T-cell (primary cell): ENCODE measurements around the gene SREK1. TPM values are rescaled to one million over a fixed set of nuclear protein-coding genes. Genes with fewer than 3 reads are reported as not detected.

Source experiments
- ATAC-seq, 4 experiments: fragments of 200-7000 bp in 3 of 4; fragments of 150-1000 bp in 1 of 4; cut with Tn5 transposase; replicated peaks in 1 of 4; 1 replicate in 3 of 4; 2 replicates in 1 of 4; pipeline ENCODE4 v1.10.0; 2021; ENCODE audit warnings: moderate library complexity in 3 of 4, mild to moderate bottlenecking in 2 of 4, moderate number of reproducible peaks in 1 of 4
- CTCF ChIA-PET, 2 donors: fragments of 300-600 bp; sonication (Branson Sonifier 250); formaldehyde crosslinking; loops; one replicate each; lab custom pipeline; 2022; ENCODE audit warnings: antibody characterized with exemption in 2 of 2; lab: Charles Lee
- POLR2A ChIA-PET, 2 donors: fragments of 300-600 bp; sonication (Branson Sonifier 250); formaldehyde crosslinking; loops; one replicate each; lab custom pipeline; 2022; ENCODE audit warnings: antibody characterized with exemption in 2 of 2; lab: Charles Lee
- DNase-seq, 35 experiments: peaks; one replicate each; pipeline versions ENCODE4 v3.0.0 to v3.0.0-alpha.2; 2013 to 2023
- H3K27ac ChIP-seq: one replicate; pipeline ENCODE4 v1.5.1; 2013; ENCODE audit warnings: low read length
- H3K27me3 ChIP-seq, 2 experiments: replicated peaks in 1 of 2; 1 replicate in 1 of 2; 2 replicates in 1 of 2; pipeline versions ENCODE4 v1.6.1 to v1.7.0; 2013; ENCODE audit warnings: low read length in 1 of 2, mixed read lengths in 1 of 2; ENCODE audit not compliant: control insufficient read depth in 2 of 2, insufficient read depth in 2 of 2; ENCODE audit errors: extremely low read depth in 1 of 2
- H3K36me3 ChIP-seq, 2 donors: 1 replicate in 1 of 2; 2 replicates in 1 of 2; pipeline versions ENCODE4 v1.6.1 to v1.7.0; 2013; ENCODE audit warnings: low read length in 1 of 2; ENCODE audit not compliant: control insufficient read depth in 2 of 2, insufficient read depth in 1 of 2; ENCODE audit errors: extremely low read depth in 1 of 2
- H3K4me1 ChIP-seq, 2 experiments: 1 replicate in 1 of 2; 2 replicates in 1 of 2; pipeline versions ENCODE4 v1.6.1 to v1.7.0; 2013; ENCODE audit warnings: low read length in 2 of 2, mixed read lengths in 1 of 2; ENCODE audit not compliant: insufficient read depth in 2 of 2, control insufficient read depth in 1 of 2; ENCODE audit errors: extremely low read depth in 1 of 2
- H3K4me3 ChIP-seq, 2 donors: 1 replicate in 1 of 2; 2 replicates in 1 of 2; pipeline versions ENCODE4 v1.5.1 to v1.7.0; 2013; ENCODE audit warnings: mild to moderate bottlenecking in 2 of 2, low read length in 1 of 2, moderate library complexity in 1 of 2; ENCODE audit not compliant: control insufficient read depth in 1 of 2; ENCODE audit errors: extremely low read depth in 1 of 2
- H3K9me3 ChIP-seq: 2 replicates; pipeline ENCODE4 v1.7.0; 2013
- H3K27ac Mint-ChIP-seq, 2 donors: one replicate each; pipeline ENCODE4 v1.8.0; 2020 to 2021; ENCODE audit warnings: mild to moderate bottlenecking in 2 of 2, mixed read lengths in 2 of 2
- H3K27me3 Mint-ChIP-seq, 2 donors: one replicate each; pipeline ENCODE4 v1.8.0; 2021 to 2022; ENCODE audit warnings: mixed read lengths in 2 of 2
- H3K36me3 Mint-ChIP-seq: one replicate; pipeline ENCODE4 v1.8.0; 2021; ENCODE audit warnings: mixed read lengths
- H3K4me1 Mint-ChIP-seq, 3 donors: one replicate each; pipeline ENCODE4 v1.8.0; 2020 to 2022; ENCODE audit warnings: mixed read lengths in 3 of 3, mild to moderate bottlenecking in 1 of 3
- H3K4me3 Mint-ChIP-seq, 3 donors: one replicate each; pipeline ENCODE4 v1.8.0; 2020 to 2022; ENCODE audit warnings: mild to moderate bottlenecking in 3 of 3, mixed read lengths in 3 of 3, moderate library complexity in 3 of 3
- H3K9me3 Mint-ChIP-seq, 3 donors: one replicate each; pipeline ENCODE4 v1.8.0; 2020 to 2022; ENCODE audit warnings: mixed read lengths in 3 of 3
- WGBS: methylation state at CpG from one replicate; pipeline ENCODE4 v1.1.5; 2013; ENCODE audit warnings: missing lambda C conversion rate; ENCODE audit not compliant: insufficient coverage; 5-methylcytosine and 5-hydroxymethylcytosine counted together
- total RNA-seq, 35 experiments: library from RNA in 6 of 35; stranded (reverse) in 6 of 35; fragments of 120-200 nt in 1 of 35; gene quantifications; one replicate each; pipeline versions ENCODE4 v1.2.1 to v1.2.4 and lab custom pipeline; 2013 to 2026

Gene SREK1
- total RNA-seq, 5 donors from 2014 or later (not counting 1 experiment from before 2014, with no cell fraction given) = 60.2 to 145 (median 67.1) TPM

DNA sequence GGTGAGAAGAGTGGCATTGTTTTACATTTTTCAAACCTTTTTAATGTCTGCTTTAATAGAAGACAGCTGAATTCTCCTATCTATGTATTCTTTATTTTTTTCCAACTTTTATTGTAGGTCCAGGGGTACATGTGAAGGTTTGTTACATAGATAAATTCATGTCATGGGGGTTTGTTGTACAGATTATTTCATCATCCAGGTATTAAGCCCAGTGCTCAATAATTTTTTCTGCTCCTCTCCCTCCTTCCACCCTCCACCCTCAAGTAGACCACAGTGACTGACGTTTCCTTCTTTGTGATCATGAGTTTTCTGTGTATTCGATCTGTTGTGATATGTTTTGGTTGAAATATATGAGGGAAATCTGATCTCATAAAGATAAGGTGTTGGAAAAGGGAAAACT lies 1.7 kb upstream of the SREK1 start:
- Mint-ChIP-seq H3K36me3 (no peaks in the 10 kb centered on the region), H3K27me3 (no peaks in the 10 kb centered on the region), H3K27ac (peak overlapping the region in 1 of 2 donors; percentile 52), H3K4me1 (peaks cover 32 to 49% (median 36%) of the 10 kb centered on the region in 3 donors), H3K4me3 (peak overlapping the region; percentile 1 to 98 (median 29)), H3K9me3 (no peaks in the 10 kb centered on the region)
- Histone ChIP-seq H3K36me3 (no peaks in the 10 kb centered on the region), H3K4me1 (peaks cover 5 to 30% of the 10 kb centered on the region in 2 experiments), H3K27ac (no peak overlapping the region), H3K4me3 (no peak overlapping the region), H3K9me3 (no peaks in the 10 kb centered on the region), H3K27me3 (no peaks in the 10 kb centered on the region)
- DNase-seq (peak in 1 of 35 experiments; percentile 15), ATAC-seq (no peak)
- ChIA-PET POLR2A (no interaction called here), CTCF (no interaction called here)
- WGBS = no CpG with 5 or more reads among the region's 2 CpGs

DNA sequence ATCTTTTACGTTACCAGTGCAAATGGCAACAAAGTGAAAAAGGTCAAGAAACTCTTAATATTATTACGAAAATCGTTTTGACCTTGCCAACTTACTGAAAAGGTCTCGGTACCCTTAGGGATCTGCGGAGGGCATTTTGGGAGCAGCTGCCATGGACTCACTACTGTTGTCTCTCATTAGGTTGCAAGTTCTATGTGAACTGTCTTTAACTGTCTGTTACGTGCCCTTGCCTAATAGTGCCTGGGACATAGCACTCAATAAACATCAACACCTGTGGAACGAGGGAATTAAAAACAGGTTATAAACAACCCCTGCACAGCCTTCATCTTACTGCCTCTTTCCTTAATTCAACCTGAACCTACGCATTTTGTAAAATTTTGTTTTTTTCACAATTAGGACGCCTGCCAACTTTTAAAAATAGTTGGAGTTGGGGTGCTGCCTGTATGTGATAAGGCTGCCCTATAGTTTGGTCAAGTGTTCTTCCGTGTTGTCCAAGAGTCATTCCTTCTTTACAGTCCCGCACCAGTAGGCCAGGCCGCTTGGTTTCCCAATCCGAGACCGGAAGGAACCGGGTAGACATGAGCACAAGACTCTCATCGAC lies 527 bp upstream of the SREK1 start:
- DNase-seq (peak in 1 of 35 experiments; percentile 3), ATAC-seq (peak in 3 of 4 experiments; percentile 7 to 19 (median 8))
- no peaks in the 10 kb centered on the region for H3K36me3 Mint-ChIP-seq
- H3K9me3 Mint-ChIP-seq = no peaks in the 10 kb centered on the region
- peak overlapping the region; percentile 92 for H3K27ac ChIP-seq
- peak overlapping the region; percentile 100 for H3K27ac Mint-ChIP-seq
- no peaks in the 10 kb centered on the region for H3K36me3 ChIP-seq
- H3K4me3 ChIP-seq = peak overlapping the region; percentile 64 to 99
- no peaks in the 10 kb centered on the region for H3K9me3 ChIP-seq
- H3K4me3 Mint-ChIP-seq = peak overlapping the region; percentile 98 to 99 (median 99)
- H3K27me3 ChIP-seq = no peaks in the 10 kb centered on the region
- ChIA-PET CTCF (no interaction called here), POLR2A (interaction anchor here in 1 of 2 donors (0.6 to 1.0 kb wide), 6 partner anchors 13 to 1257 kb away, joined by 3 to 4 read pairs (median 4); no protein-coding TSS in a partner anchor)
- H3K27me3 Mint-ChIP-seq = no peaks in the 10 kb centered on the region
- WGBS = 36% methylated on average over 13 of the region's 16 CpGs
- peaks cover 5 to 36% of the 10 kb centered on the region in 2 experiments for H3K4me1 ChIP-seq
- peaks cover 40 to 55% (median 44%) of the 10 kb centered on the region in 3 donors for H3K4me1 Mint-ChIP-seq

DNA sequence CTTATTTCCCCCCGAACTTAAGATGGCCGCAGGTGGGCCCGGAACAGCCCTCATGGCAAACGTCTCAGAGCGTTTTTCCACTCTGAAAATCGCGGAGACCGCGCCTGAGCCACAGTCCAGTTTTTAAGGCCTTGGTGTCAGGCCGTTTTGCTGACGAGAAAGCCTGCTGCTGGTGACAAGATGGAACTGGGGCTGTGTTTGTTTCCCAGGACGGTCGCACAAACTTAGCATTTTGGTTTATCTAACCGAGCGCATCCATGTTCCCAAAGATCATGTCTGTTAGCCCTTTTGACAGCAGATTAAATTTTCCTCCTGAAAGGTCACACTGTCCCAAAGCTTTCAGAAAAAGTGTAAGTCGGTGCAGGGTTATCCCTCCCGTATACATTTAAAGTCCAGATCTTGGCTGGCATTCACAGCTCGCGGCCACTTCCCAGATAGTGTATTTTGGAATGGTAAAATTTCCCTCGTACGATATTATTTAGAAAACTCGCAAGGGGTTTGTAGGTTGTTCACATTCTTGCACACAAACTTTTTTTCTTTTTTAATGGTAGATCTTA lies 812 bp downstream of the SREK1 start:
- H3K9me3 Mint-ChIP-seq = no peaks in the 10 kb centered on the region
- POLR2A ChIA-PET = interaction anchor here (0.6 kb wide), 2 partner anchors 24 to 580 kb away, joined by 6 to 7 read pairs; no protein-coding TSS in a partner anchor
- Histone ChIP-seq H3K4me1 (peaks cover 5 to 36% of the 10 kb centered on the region in 2 experiments), H3K36me3 (no peaks in the 10 kb centered on the region), H3K9me3 (no peaks in the 10 kb centered on the region), H3K4me3 (peak overlapping the region; percentile 64 to 99), H3K27me3 (no peaks in the 10 kb centered on the region), H3K27ac (peak overlapping the region; percentile 92)
- peak; percentile 56 to 59 (median 58) for ATAC-seq
- peaks cover 51 to 60% (median 56%) of the 10 kb centered on the region in 3 donors for H3K4me1 Mint-ChIP-seq
- no peak for DNase-seq
- peak overlapping the region; percentile 98 to 99 (median 99) for H3K4me3 Mint-ChIP-seq
- 0% methylated on average over 14 of the region's 22 CpGs for WGBS
- H3K27ac Mint-ChIP-seq = peak overlapping the region; percentile 100
- CTCF ChIA-PET = interaction anchor here in 1 of 2 donors (0.6 kb wide), 1 partner anchor 231 kb away, joined by 3 read pairs; no protein-coding TSS in a partner anchor
- H3K27me3 Mint-ChIP-seq = no peaks in the 10 kb centered on the region
- H3K36me3 Mint-ChIP-seq = peaks cover 1% of the 10 kb centered on the region

DNA sequence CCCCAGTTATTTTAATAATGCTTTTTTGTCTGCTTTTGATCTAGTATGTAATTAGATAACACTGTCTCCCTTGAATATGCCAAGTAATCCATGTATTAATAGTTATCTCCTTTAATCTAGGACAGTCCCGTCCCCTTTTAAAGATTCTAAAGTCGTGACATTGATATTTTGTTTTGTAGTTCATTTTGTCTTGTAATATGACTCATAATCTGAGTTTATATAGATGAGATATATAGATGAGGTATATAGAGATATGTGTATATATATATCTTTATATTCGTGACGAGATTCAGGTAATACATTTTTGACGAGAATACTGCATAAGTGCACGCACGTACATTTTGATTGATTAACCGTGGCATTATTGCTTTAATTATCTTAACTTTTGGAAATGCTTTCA lies 1.6 kb downstream of the SREK1 start:
- Mint-ChIP-seq H3K9me3 (no peaks in the 10 kb centered on the region), H3K4me3 (peak overlapping the region; percentile 98 to 99 (median 99)), H3K4me1 (peaks cover 59 to 68% (median 64%) of the 10 kb centered on the region in 3 donors), H3K27me3 (no peaks in the 10 kb centered on the region), H3K27ac (peak overlapping the region; percentile 85 to 100), H3K36me3 (peaks cover 9% of the 10 kb centered on the region)
- Histone ChIP-seq H3K9me3 (no peaks in the 10 kb centered on the region), H3K36me3 (no peaks in the 10 kb centered on the region), H3K27ac (no peak overlapping the region), H3K4me3 (peak overlapping the region; percentile 64 to 99), H3K4me1 (peaks cover 5 to 36% of the 10 kb centered on the region in 2 experiments), H3K27me3 (no peaks in the 10 kb centered on the region)
- no CpG with 5 or more reads among the region's 8 CpGs for WGBS
- DNase-seq (no peak), ATAC-seq (no peak)
- ChIA-PET POLR2A (no interaction called here), CTCF (no interaction called here)

DNA sequence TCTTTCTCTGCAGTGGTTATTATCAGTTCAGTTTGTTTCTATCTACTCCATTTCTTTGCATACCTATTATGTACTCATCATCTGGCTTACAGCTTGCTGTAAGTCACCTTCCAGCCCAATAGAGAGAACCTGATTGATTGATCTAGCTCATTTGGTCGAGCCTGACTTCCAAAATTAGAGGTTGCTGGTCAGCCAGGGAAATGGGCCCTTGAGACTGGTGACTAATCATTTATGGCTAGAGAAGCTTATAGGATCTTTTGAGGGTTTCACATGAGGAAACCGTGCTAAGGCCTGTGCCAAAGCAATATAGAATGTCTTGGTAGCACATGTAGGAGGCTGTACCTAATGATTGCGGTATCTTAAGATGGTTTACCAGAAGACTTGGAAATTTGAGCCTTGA lies 5.8 kb downstream of the SREK1 start:
- H3K27me3 Mint-ChIP-seq = no peaks in the 10 kb centered on the region
- H3K4me1 ChIP-seq = peaks cover 0 to 29% of the 10 kb centered on the region in 2 experiments
- no peak overlapping the region for H3K4me3 Mint-ChIP-seq
- no peak overlapping the region for H3K27ac Mint-ChIP-seq
- H3K27ac ChIP-seq = no peak overlapping the region
- WGBS = 96% methylated on average over 2 of the region's 3 CpGs
- ATAC-seq (no peak), DNase-seq (no peak)
- CTCF ChIA-PET = no interaction called here
- POLR2A ChIA-PET = no interaction called here
- no peak overlapping the region for H3K4me3 ChIP-seq
- H3K36me3 Mint-ChIP-seq = peaks cover 18% of the 10 kb centered on the region
- no peaks in the 10 kb centered on the region for H3K9me3 Mint-ChIP-seq
- no peaks in the 10 kb centered on the region for H3K36me3 ChIP-seq
- H3K9me3 ChIP-seq = no peaks in the 10 kb centered on the region
- H3K27me3 ChIP-seq = no peaks in the 10 kb centered on the region
- peaks cover 69 to 71% (median 69%) of the 10 kb centered on the region in 3 donors for H3K4me1 Mint-ChIP-seq

DNA sequence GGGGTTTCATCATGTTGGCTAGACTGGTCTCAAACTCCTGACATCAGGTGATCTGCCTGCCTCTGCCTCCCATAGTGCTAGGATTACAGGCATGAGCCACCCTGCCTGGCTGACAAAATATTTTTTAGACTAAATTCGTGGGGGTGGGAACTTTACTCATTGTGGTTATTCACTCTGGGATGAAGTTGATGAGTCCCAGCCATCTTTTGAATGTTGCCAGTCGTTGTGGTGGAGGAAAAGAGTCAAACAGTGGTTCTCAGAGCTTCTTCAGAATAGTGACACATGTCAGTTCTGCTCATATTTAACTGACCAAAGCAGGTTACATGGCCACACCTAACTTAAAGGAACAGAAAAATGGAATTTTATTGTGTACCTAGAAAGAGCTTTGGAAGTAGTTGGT lies 6.9 kb downstream of the SREK1 start:
- ATAC-seq = no peak
- no peak overlapping the region for H3K4me3 Mint-ChIP-seq
- POLR2A ChIA-PET = interaction anchor here in 1 of 2 donors (0.5 kb wide), 1 partner anchor 377 kb away, joined by 3 read pairs; no protein-coding TSS in a partner anchor
- WGBS = no CpG with 5 or more reads among the region's 2 CpGs
- H3K4me1 Mint-ChIP-seq = peaks cover 68 to 70% (median 70%) of the 10 kb centered on the region in 3 donors
- Histone ChIP-seq H3K27ac (no peak overlapping the region), H3K36me3 (peaks cover 0 to under 1% of the 10 kb centered on the region in 2 donors), H3K4me3 (no peak overlapping the region), H3K9me3 (no peaks in the 10 kb centered on the region), H3K4me1 (peaks cover 0 to 22% of the 10 kb centered on the region in 2 experiments), H3K27me3 (no peaks in the 10 kb centered on the region)
- no peak for DNase-seq
- H3K27ac Mint-ChIP-seq = no peak overlapping the region
- H3K36me3 Mint-ChIP-seq = peaks cover 26% of the 10 kb centered on the region
- CTCF ChIA-PET = interaction anchor here in 1 of 2 donors (0.8 kb wide), 1 partner anchor 19 kb away, joined by 3 read pairs; no protein-coding TSS in a partner anchor
- no peaks in the 10 kb centered on the region for H3K9me3 Mint-ChIP-seq
- no peaks in the 10 kb centered on the region for H3K27me3 Mint-ChIP-seq
